NOMO-1 treated with dmso at 0.1 percent for 144 hours (cell line): ENCODE results near the gene TRAF2.

Experiments used
- DNase-seq: peaks from one replicate; lab custom pipeline; 2025; ENCODE audit not compliant: unreplicated experiment; lab: John Stamatoyannopoulos, UW

Gene TRAF2

GRCh38 chr9:136847088-136847825, 39.1 kb upstream of the TRAF2 start:
- peak; percentile 33 for DNase-seq

- peak; percentile 91 for DNase-seq
Measured at GRCh38 chr9:136847826-136848392, 38.4 kb upstream of the TRAF2 start.

- DNase-seq = peak; percentile 49
Measured at GRCh38 chr9:136848393-136849037, 37.8 kb upstream of the TRAF2 start.

- DNase-seq = peak; percentile 100
Measured at GRCh38 chr9:136849038-136849959, 37.0 kb upstream of the TRAF2 start, which contains the start of gene PHPT1. Gene PHPT1 (plus strand): TSS chr9:136849409. CDS start chr9:136849431, 22 bp downstream.

- no peak for DNase-seq
Measured at GRCh38 chr9:136849960-136850865, 36.1 kb upstream of the TRAF2 start.

GRCh38 chr9:136850866-136851775, 35.2 kb upstream of the TRAF2 start:
- DNase-seq = no peak

GRCh38 chr9:136851941-136852663, 34.2 kb upstream of the TRAF2 start, which contains the start of gene MAMDC4:
Gene MAMDC4 (plus strand): TSS chr9:136852346. CDS start chr9:136852417, 71 bp downstream.
- no peak for DNase-seq

GRCh38 chr9:136852664-136853595, 33.4 kb upstream of the TRAF2 start:
- DNase-seq = no peak

- no peak for DNase-seq
Measured at GRCh38 chr9:136853596-136854112, 32.7 kb upstream of the TRAF2 start.

GRCh38 chr9:136854113-136854841, 32.0 kb upstream of the TRAF2 start:
- no peak for DNase-seq

- no peak for DNase-seq
Measured at GRCh38 chr9:136854842-136855460, 31.4 kb upstream of the TRAF2 start.

GRCh38 chr9:136855461-136856078, 30.7 kb upstream of the TRAF2 start:
- no peak for DNase-seq

- no peak for DNase-seq
Measured at GRCh38 chr9:136856079-136856476, 30.2 kb upstream of the TRAF2 start.

- DNase-seq = no peak
Measured at GRCh38 chr9:136856541-136857141, 29.7 kb upstream of the TRAF2 start.

- DNase-seq = no peak
Measured at GRCh38 chr9:136857166-136857565, 29.1 kb upstream of the TRAF2 start.
